Stimulated activated CD8-positive, alpha-beta memory T cell treated with anti-CD3 and anti-CD28 coated beads, Interleukin-4, amount 100 ng/mL, for 24 hours (primary cell): Measurements from ENCODE around the gene SPEF1.
"Not testable (repeated sequence)": the region's sequence is repeated elsewhere in the genome, so short reads cannot be mapped to it uniquely, and the experiment has no call there.

Source experiments
- DNase-seq: peaks from one replicate; pipeline ENCODE4 v3.0.0-alpha.2; 2020; ENCODE audit warnings: low read depth

Gene SPEF1

DNA sequence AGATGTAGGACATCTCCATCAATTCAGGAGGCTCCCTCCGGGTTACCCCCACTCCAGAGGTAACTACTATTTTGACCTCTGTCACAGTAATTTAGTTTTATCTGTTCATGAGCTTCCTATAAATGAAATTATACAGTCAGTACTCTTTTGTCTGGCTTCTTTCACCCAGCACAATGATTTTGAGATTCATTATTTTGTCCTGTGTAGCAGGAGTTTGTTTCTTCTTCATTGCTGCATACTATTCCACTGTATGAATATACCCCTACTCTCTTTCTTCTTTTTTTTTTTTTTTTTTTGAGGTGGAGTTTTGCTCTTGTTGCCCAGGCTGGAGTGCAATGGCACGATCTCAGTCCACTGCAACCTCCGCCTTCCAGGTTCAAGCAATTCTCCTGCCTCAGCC lies 27.3 kb upstream of the SPEF1 start:
- DNase-seq, result no peak

DNA sequence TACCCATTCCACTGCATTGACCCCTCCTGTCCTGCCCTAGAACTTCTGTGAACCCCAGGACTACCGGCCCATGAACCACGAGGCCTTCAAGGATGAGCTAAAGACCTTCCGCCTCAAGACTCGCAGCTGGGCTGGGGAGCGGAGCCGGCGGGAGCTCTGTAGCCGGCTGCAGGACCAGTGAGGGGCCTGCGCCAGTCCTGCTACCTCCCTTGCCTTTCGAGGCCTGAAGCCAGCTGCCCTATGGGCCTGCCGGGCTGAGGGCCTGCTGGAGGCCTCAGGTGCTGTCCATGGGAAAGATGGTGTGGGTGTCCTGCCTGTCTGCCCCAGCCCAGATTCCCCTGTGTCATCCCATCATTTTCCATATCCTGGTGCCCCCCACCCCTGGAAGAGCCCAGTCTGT lies 23.5 kb upstream of the SPEF1 start:
- DNase-seq, result no peak

DNA sequence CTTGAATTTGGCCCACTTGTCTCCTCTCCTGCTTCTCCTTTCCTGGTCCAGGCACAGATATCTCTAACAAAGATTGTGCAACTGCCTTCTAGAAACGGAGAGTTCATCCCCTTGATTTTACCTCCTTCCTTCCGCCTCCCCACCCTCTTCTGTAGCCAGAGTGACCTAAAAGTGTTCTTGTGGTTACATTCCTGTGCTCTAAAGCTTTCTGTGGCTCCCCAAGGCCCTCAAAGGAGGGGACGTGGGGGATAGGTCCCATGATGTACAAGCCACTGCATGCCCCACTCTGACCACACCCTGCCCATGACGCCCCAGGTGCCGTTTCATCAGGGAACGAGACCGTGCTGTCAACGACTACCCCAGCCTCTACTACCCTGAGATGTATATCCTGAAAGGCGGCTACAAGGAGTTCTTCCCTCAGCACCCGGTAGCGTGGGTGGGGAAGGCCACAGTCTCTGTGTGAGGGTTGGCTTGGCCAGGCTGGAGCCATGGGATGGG lies 23.1 kb upstream of the SPEF1 start:
- DNase-seq, result no peak

DNA sequence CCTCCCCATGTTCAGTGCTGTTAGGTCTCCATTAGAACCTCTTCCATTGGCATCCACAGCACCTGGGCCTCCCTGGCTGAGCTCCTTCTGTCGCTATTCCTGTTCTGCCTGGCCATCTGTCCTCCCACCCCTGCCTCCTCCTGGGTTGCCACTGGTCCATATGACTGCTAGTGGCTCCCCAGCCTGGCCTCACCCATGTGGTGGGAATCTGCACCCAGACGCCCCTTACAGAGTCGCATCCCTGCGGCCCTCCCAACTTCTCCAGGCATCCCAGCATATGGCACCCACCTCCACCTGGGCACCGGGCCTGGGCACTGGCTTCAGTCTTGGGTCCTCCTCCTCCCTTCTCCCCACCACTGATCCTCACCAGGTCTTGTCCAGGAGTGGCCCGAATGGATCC lies 22.6 kb upstream of the SPEF1 start:
- DNase-seq, result no peak

DNA sequence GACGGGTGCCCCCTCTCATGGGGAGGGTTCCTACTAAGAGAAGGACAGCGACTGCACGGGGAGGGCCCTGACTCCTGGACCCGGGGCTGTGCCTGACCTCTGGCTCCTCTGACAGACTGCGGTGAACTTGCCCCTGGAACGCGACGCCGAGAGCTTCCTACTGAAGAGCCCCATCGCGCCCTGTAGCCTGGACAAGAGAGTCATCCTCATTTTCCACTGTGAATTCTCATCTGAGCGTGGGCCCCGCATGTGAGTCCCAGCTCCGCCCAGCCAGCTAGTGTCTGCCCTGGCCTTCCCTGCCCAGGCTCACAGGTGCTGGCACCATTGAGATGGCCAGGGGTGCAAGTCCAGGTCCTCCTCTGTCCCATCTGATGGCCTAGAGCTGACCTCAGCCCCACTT lies 22.0 kb upstream of the SPEF1 start:
- no peak for DNase-seq

DNA sequence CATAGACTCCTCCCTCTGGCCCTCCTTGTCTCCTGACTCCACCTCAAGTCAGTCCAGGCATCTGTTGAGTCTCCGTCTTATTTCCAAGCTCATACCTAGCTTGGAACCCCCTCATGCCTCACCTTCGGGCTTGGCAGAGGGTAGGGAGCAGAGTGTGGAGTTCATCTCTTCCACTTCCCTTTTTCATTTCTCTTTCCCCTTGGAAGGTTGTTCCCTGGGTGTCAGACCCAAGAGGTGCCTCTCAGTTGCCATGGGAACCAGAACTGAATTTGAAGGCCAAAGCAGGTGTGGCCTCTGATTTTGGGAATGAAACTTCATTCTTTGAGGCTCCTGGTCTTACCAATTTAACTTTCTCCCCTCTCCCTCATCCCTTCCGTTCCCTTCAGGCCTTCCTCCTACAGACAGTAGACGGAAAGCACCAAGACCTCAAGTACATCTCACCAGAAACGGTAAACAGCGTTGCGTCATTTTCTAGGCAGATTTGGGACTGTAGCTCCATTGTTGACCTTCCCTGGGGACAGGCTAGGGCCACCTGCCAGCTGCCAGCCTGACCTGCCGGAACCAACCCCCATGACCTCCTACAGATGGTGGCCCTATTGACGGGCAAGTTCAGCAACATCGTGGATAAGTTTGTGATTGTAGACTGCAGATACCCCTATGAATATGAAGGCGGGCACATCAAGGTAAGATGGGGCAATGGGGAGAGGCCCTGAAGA lies 21.4 kb upstream of the SPEF1 start:
- DNase-seq, result no peak

DNA sequence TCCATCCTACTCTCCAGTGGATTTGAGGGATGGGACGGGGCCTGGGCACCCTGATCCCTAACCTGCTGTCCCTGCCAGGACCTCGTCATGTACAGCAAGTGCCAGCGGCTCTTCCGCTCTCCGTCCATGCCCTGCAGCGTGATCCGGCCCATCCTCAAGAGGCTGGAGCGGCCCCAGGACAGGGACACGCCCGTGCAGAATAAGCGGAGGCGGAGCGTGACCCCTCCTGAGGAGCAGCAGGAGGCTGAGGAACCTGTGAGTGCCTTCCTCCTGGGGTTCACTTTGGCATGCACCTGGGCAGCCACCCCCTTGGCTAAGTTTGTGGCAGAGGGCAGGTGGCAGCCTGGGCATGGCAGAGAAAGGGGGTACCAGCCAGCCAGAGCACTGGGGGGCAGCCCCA lies 20.6 kb upstream of the SPEF1 start:
- no peak for DNase-seq

DNA sequence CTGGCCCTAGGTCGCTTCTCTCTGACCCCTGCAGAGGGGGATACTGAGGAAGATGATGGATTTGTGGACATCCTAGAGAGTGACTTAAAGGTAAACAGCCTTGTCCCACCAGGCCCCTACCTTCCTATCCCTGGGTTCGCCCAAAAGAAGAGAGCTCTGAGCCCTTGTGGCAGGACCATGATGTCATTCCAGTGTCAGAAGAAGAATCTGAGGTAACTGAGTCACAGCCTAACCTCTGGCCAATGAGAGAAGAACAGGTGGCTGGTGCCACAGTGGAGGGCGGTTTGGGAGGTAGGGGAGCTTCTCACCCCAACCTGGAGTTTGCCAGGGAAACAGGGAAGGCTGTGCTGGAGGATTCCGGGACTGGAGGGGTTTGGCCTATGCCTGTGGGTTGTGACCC lies 20.1 kb upstream of the SPEF1 start:
- DNase-seq, result no peak

DNA sequence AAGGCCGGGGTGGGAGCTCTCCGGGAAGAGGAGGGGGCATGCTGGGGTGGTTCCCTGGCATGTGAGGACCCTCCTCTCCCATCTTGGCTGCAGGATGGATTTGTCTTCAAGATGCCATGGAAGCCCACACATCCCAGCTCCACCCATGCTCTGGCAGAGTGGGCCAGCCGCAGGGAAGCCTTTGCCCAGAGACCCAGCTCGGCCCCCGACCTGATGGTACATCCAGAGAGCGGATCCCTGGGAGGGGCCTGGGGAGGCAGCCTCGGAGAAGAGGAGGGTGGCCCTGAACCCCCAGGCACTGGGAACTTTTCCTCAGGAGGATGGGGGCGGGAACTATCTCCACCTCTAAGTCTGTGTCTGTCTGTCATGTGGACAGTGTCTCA lies 19.6 kb upstream of the SPEF1 start:
- no peak for DNase-seq

DNA sequence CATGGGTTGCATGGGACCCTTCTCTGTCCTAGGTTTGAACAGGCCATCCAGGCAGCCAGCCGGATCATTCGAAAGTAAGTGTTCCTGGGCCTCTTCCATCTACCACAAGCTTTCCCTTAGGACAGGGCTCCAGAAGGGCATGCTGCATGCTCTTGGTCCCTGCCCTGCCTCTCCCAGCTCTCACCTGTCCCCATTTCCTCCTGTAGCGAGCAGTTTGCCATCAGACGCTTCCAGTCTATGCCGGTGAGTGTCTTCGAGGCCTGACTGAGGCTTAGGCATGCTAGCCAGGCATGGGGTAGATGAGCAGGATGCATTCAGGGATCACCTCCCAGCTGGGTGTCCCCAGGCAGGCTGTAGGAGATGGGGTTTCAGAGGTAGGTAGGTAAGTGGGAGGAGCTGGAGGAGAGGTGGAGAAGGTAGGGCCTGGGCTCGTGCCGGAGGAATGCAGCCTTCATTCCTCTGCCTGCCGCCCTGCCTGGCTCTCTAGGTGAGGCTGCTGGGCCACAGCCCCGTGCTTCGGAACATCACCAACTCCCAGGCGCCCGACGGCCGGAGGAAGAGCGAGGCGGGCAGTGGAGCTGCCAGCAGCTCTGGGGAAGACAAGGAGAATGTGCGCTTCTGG lies 19.1 kb upstream of the SPEF1 start:
- no peak for DNase-seq

DNA sequence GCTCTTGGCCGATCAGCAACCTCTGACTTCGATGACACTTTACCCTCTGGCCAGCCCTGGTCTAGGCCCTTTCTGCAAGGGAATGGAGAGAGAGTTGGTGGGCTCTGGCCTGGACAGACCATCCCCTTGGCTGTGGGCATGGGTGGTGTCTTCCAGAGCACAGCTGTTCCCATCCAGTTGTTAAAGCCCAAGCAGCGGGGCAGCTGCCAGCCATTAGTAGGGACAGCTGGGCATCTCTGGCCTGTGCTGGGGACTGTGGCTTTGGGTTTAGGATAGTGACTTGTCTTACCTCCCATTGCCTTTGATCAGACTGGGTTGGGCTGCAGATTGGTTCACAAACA lies 17.6 kb upstream of the SPEF1 start:
- DNase-seq, result no peak

DNA sequence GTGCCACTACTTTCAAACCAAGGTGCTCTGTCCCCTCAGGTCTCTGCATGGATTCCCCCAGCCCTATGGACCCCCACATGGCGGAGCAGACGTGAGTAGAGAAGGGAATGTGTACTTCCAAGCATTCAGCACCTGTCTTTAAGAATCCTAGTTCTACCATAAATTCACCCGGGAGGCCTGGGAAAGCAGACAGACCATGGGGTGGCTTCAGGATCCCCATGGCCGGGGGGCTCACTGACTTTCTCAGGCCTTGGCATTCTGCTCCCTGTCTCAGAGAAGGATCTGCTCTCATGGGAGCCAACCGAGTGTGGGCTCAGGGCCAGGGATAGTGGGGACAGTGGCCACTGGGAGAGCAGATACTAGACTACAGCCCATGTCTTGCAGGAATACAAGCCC lies 17.1 kb upstream of the SPEF1 start:
- no peak for DNase-seq

DNA sequence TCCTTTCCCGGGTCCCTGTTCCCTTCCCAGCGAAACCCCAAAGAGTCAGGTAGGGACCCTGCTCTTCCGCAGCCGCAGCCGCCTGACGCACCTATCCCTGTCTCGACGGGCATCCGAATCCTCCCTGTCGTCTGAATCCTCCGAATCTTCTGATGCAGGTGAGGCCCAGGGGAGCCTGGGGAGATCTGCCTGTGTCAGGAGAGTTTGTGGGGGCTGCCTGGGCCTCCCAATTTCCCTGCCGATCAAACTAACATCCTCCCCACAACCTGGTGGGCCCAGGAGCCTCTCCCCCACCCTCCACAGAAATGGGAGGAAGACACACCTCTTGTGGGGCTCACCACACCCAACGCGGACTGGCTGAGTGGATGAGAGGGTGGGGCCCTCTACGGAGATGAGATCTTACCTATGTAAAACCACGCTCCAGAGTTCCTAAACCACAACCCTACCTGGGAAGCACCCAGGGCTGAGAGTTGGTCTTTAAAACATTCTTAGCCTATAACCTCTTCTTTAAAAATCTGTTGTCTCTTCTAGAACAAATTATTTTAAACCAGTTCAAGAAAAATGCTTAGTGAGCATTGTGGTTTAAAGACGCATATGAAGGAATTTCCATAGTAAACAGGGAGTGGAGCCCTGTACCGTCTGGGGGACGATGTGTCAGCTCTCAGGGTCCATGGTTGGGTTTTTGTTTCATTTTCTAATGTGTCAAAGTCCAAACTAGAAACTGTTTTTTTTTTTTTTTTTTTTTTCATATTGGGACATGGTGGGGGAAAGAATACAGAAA lies 16.5 kb upstream of the SPEF1 start:
- DNase-seq, result no peak

DNA sequence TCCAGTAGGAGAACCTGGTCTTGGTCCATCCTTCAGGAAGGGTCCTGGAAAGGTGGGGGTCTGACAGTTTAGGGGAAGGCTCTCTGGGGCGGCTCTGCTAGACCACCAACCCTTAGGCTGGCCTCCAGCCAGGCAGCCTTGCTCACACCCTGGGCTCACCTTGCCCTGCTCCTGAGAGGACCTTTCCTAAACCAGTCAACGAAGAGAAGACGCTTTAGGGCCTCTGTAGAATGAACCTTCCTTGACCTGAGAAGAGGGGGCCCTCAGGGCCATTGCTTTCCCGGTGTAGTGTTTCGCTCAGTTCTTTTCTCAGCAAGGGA lies 15.9 kb upstream of the SPEF1 start:
- no peak for DNase-seq

DNA sequence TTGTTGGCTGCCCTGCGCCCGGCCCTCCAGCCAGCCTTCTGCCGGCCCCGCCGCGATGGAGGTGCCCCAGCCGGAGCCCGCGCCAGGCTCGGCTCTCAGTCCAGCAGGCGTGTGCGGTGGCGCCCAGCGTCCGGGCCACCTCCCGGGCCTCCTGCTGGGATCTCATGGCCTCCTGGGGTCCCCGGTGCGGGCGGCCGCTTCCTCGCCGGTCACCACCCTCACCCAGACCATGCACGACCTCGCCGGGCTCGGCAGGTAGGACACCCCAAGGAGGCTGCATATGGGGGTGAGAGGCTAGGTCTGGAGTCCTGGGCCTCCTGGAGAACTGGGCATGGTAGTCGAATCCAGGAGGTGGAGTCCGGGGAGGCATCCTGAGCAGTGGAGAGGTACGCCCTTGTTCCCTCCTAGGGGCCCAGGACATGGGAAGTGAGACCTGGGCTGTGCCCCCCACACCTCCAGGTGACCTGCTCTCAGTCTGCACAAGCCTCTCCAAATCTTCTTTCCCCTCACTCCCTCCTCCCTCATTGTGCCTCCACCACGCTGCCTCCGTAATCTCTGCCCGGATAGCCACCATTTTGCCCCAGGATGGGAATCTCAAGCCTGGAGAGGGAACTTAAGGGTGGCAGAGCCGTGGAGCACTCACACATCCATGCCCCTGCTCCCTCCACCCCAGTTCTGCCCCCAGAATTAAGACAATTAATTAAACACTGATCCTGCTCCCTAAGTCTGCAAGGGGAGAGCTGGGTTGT lies 15.4 kb upstream of the SPEF1 start:
- no peak for DNase-seq

DNA sequence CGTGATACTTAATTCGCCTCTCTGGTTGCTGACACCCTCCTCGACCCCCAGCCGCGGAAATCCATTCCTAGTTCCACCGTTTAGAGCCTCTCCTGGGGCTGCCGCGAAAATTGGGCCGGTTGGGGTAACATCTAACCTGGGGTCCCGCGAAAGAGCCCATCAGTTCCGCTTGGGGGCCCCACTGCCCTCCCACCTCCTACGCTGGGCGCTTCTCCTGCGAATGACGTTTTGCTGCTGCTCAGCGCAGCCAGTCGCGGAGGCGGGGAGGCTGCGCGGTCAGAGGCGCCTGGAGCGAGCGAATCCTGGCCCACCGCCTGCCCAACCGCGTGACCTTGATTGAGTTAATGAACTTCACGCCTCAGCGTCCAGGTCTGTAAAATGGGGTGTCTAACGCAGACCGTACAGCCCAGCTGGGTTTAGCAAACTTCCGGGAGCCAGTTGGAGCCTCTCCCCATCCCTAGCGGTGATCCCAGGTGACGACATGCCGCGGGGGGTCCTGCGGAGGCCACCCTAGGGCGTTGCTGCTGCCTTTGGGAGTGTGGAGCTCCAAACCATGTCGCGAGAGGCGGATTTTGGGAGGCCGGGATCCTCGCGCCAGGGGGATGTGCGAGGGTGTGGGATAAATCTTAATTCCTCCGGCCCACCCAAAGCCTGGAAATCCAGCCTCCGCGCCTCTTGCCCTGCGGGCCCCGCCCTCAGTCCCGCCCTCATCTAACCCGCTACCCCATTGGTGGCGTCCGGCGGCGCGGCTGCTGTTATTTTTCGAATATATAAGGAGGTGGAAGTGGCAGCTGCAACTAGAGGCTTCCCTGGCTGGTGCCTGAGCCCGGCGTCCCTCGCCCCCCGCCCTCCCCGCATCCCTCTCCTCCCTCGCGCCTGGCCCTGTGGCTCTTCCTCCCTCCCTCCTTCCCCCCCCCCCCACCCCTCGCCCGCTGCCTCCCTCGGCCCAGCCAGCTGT lies 14.5 kb upstream of the SPEF1 start, which contains the start of gene CDC25B:
Gene CDC25B (plus strand): TSS at position 800 of the 958 bp plus-strand sequence. CDS start 222 bp downstream, outside the sequence.
- DNase-seq, result peak; percentile 84

DNA sequence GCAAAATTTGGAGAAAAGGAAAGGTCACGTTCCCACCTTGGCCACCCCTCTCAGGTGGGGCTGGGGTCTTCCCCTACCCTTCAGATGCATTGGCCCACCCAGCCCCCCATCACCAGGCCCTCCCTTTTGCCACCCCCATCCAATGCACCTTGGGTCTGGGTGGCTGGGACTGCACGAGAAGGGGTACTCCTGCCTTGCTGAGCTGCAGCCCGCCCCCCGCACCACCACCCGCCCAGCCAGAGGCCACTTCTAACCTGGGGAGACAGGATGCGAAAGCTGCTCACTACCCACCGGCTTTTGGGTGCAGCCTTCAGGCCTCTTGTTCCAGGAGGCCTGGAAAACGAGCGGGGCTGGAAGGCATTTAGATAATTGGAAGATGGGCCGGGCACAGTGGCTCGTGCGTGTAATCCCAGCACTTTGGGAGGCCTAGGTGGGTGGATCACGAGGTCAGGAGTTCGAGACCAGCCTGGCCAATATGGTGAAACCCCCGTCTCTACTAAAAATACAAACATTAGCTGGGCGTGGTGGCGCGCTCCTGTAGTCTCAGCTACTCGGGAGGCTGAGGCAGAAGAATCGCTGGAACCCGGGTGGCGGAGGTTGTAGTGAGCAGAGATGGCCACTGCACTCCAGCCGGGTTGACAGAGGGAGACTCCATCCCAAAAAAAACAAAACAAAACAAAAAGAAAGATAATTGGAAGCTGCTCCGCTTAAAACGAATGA lies 13.6 kb upstream of the SPEF1 start:
- no peak for DNase-seq

DNA sequence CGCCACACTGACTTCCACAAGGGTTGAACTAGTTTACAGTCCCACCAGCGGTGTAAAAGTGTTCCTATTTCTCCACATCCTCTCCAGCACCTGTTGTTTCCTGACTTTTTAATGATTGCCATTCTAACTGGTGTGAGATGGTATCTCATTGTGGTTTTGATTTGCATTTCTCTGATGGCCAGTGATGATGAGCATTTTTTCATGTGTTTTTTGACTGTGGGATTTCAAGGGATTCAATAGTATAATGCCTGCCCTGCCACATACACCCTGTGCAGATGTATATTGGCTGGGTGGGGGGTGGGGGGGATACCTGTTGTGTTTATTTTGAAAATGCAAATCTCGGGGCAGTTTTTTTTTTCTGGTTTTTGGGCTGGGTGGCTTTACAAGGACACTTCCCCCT lies 12.9 kb upstream of the SPEF1 start:
- not testable (repeated sequence) for DNase-seq

DNA sequence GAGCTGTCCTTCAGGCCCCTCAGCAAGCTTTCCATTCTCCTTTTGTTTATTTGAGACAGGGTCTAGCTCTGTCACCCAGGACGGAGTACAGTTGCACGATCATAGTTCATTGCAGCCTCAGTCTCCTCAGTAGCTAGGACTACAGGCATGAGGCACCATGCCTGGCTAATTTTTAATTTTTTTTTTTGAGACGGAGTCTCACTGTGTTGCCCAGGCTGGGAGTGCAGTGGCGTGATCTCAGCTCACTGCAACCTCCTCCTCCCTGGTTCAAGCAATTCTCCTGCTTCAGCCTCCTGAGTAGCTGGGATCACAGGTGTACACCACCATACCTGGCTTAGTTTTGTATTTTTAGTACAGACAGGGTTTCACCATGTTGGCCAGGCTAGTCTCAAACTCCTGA lies 8.0 kb upstream of the SPEF1 start:
- DNase-seq, result not testable (repeated sequence)

DNA sequence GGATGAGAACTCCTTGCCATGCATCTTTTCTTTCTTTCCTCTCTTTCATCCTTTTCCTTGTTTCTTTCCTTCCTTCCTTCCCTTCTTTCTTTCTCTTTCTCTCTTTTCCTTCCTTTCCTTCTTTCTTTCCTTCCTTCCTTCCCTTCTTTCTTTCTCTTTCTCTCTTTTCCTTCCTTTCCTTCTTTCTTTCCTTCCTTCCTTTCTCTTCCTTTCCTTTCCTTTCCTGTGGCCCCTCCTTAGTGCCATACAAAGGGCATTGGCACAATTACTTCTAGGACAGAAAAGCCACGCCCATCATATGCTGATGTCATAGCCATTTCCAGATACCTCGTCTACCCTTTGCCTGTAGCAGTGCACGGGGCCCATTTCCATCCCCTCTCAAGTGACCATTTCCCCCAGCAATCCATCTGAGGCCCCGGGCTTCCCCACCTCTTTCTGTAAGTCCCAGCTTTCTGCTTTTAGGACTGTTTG lies 7.5 kb upstream of the SPEF1 start:
- DNase-seq, result no peak
